Hepatocyte (in vitro differentiated cells): ENCODE data around the gene ST3GAL5.

Experiments
- CTCF ChIP-seq: fragments of 200-600 bp; sonication (generic); IDR thresholded peaks from 2 replicates; pipeline ENCODE4 v1.5.1; 2016; ENCODE audit warnings: antibody characterized with exemption, mild to moderate bottlenecking; ENCODE audit not compliant: poor library complexity
- EZH2 ChIP-seq: fragments of 200-600 bp; sonication (generic); IDR thresholded peaks from 2 replicates; pipeline ENCODE4 v1.6.1; 2016; ENCODE audit warnings: antibody characterized with exemption, mild to moderate bottlenecking, borderline replicate concordance
- EZH2phosphoT487 ChIP-seq: fragments of 200-600 bp; sonication (generic); IDR thresholded peaks from one replicate; pipeline ENCODE4 v1.6.1; 2018; ENCODE audit warnings: antibody characterized with exemption, mild to moderate bottlenecking, low read depth, moderate library complexity; ENCODE audit not compliant: unreplicated experiment, severe bottlenecking

- TF ChIP-seq EZH2: no peak
- no peak for TF ChIP-seq CTCF
- TF ChIP-seq EZH2phosphoT487: no peak
These were observed 29.9 kb downstream of the ST3GAL5 start for GRCh38 chr2:85858841-85859240.
